Renal cortex interstitium (tissue), 11 donors: ENCODE results near the gene WDR4. TPM values are rescaled to one million over a fixed set of nuclear protein-coding genes. Genes with fewer than 3 reads are reported as not detected.
"Not testable (repeated sequence)": the region's sequence is repeated elsewhere in the genome, so short reads cannot be mapped to it uniquely, and the experiment has no call there.

ENCODE experiments used
- DNase-seq, 11 donors: peaks; one replicate each; pipeline ENCODE4 v3.0.0-alpha.2; 2013; ENCODE audit warnings: low read depth in 9 of 11, low spot score in 4 of 11; ENCODE audit errors: extremely low read depth in 1 of 11
- polyA plus RNA-seq, 3 donors: library from polyadenylated mRNA; unstranded; fragments of 120-200 nt; gene quantifications; one replicate each; pipeline ENCODE4 v1.2.1, GENCODE V29; 2013; ENCODE audit not compliant: insufficient read length in 3 of 3

The WDR4 gene
- polyA plus RNA-seq, 3 donors = 7.4 to 12.6 (median 12.4) TPM

DNA sequence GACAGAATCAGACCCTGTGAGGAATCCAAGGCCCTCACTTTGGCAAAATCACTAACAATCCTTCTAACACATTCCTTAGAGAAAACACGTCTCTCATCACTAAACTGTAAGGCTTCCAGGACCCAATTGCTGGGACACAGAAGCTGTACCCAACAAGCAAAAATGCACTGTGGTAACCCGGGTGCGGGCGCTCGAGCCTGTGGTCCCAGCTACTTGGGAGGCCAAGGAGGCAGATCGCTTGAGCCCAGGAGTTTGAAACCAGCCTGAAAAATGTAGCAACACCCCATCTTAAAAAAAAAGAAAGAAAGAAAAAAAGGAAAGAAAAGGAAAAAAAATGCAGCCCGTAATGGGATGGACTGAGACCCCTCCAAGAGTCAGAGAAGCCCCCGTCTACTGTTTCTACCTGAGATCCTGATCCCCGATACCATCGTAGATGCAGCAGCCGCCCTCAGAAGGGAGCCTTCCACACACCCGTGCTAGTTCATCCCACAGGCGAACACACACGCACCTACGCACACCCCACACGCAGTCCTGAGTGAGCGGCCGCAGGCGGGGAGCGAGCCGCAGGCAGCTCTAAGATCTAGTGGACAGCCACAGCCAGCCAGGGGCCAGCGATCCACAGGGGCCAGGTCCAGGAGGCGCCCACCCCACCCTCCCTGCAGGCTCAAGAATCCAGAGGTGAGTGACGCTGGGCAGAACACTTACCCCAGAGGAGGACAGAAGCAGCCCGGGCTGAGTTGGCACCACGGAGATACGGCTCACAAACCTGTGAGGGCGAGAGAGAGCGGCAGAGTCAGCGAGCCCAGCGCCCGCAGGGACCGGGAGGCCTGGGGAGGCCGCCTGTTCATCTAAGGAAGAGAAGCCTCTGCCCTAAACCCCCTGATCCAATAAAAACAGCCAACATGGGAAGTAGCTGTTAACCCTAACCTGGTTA, 20.1 kb downstream of the WDR4 start:
- no peak for DNase-seq

DNA sequence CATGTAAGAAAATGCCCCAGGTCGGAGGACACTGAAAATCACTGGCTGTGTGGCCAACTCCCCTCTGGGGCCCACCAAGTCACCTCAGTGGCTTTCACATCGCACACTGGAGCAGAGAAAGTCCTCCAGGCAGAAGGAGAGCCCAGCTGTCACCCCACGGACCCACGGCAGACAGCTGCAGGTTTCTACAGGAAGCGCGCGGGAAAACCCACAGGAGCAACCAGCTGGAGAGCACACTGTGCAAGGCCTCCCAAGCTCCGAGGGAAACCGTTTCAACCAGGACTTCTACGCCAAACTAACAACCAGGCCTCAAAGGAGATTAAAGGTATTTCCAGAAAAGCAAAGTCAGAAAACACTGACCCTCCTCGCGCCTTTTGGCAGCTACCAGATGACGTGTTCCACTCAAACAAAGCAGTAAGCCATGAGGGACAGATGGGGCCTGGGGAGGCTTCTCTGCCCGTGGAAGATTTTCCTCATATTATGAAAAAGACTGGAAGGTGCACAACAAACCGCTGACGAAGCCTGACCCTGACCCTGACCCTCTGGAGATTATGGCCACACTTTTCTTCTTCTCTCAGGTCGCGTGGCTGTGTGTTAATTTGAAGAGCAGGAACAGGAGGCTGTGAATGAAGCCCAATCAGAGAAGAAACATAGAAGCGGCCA, 21.0 kb downstream of the WDR4 start:
- no peak for DNase-seq

DNA sequence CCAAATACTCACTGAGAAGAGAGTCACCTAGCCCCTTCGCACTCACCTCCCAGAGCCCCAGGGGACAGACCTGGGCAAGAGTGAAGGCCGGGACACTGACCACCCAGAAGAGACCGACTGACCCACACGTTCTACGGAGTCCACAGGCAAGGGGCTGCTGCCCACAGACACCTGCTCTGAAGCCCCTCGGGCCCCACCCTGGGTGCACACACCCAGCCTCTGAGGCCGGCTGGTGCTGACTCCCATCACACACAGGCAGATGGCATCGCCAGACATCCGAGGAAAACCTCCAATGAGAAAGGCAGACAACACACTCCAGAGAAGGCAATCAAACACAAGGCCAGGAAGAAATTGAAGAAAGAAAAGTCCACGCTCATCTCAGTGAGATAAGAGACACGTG, 22.1 kb downstream of the WDR4 start:
- no peak for DNase-seq

DNA sequence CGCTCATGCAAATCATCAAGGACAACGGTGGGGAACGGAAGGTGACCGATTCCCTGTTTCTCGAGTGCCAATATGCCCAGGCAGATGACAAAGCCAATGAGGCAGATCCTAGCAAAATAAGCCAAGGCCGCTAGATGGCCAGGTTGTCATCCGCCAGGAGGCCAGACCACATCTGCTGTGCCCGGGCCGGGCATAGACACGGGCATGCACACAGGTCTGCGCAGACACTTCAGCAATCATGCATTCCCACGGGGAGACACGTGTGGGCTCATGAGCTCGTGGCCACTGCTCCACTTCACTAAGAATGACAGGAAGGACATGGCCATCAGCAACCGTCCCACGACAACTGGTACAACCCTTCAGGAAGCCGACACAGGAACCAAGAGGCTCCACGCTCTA, 23.4 kb downstream of the WDR4 start:
- no peak for DNase-seq

DNA sequence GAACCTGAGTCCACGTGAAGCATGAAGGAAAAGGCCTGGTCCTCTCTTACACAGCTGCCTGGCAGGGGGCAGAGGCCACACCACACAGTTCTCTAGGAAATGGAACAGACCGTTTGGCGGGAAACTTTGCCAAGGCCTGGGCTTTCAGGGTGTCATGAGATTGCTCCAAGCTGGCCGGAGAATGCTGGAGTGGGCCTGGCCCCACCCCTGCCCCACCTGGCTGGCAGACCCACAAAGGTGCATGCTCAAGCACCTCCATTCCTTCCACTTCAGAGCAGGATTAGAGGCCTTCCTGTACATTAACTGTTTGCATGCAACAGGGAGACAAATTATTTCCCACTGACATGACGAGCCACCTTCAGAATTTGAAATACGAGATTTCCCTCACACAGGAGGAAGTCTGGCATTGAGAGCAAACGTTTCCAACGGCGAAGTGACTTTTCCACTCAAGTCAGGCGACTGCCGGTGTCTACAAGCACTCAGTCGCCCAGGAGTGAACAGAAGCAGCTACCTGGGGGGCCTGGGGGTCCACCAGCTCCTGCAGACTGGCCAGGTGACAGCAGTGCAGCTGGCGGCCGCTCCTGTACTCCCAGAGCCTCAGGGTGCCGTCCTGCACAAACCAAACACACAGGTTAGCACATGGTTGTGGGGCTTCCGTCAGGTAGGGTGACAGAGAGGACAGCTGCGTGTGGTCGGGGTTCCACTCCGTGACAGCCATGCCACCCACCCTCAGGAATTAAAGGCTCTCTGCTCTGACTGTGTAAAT, 24.0 kb downstream of the WDR4 start:
- no peak for DNase-seq

DNA sequence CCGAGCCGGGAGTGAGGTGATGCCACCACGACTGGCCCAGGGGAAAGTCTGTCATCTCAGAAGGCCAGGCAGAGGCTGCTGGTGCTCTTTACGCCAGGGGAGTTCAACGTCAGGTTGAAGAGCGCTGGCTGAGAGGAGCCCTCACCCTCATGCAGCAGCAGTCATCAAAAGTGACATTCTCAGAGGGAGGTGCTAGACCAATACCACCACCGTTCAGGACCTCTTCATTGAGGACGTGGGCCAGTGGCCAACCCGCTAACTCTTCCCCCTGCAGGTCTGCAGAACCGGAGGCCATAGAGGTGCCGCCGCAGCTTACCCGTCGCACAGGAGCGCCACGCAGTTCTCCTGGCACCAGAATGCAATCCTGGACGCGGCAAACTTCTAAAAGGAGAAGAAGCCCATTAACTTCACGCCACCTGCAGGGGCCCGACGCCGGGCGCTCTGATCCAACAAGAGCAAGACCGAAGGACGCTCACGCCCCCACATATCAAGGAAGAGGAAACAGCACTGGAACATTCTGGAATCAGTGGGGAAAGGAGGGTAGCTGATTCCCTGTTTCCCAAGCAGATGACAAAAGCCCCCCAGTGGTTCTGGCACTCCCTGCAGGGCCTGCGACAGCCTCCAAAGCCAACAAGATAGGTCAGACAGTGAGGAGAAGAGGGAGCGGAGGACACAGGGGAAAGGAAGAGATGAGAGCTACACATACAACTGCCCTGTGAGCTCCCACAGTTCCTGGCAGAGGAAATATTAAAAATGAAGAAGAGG, 24.9 kb downstream of the WDR4 start:
- DNase-seq = no peak

DNA sequence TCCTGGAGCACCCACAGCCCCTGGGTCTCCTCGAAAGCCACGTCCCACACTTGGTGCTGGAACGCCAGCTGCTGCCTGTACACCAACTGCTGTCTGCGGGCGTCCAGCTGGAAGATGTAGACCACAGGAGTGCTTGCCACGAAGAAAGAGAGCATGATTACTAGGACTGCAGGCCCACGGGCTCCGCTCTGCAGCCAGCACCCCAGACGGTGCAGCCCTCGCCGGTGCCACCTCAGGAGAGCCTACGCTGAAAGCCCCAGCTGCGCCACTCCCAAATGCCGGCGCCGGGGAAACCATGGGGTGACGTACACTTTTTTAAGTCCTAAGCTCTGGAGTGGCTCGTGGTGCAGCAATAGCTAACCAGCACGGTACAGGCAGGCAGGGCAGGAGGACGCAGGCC, 25.7 kb downstream of the WDR4 start:
- DNase-seq = no peak

DNA sequence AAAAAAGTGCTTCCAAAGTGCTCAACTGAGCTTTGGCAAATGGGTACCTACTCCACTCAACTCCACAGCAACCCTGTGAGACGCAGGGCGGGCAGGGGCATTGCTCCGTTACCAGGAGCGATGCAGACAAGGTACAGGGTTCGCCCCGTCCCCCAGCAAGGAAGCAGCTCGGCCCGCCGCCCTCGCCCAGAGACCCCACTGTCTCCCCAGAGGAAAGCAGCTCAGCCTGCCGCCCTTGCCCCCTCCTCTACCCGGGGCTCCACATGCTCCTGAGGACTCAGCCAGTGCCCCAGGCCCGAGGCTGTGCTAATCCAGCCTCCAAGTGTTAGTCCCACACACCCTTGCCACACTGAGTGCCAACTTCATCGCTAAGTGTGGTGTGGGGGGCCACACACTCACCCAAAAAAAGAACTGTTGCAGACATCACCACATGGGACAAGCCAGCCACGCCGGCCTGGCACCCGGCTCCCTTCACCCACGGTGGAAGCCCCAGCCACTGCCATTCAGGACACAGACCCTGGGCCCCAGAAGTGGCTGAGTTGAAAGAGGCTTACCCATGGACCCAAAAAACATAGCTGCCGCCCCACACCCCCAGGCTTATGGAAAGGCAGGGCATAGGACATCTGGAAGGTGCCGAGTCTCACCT, 26.3 kb downstream of the WDR4 start:
- DNase-seq = no peak

DNA sequence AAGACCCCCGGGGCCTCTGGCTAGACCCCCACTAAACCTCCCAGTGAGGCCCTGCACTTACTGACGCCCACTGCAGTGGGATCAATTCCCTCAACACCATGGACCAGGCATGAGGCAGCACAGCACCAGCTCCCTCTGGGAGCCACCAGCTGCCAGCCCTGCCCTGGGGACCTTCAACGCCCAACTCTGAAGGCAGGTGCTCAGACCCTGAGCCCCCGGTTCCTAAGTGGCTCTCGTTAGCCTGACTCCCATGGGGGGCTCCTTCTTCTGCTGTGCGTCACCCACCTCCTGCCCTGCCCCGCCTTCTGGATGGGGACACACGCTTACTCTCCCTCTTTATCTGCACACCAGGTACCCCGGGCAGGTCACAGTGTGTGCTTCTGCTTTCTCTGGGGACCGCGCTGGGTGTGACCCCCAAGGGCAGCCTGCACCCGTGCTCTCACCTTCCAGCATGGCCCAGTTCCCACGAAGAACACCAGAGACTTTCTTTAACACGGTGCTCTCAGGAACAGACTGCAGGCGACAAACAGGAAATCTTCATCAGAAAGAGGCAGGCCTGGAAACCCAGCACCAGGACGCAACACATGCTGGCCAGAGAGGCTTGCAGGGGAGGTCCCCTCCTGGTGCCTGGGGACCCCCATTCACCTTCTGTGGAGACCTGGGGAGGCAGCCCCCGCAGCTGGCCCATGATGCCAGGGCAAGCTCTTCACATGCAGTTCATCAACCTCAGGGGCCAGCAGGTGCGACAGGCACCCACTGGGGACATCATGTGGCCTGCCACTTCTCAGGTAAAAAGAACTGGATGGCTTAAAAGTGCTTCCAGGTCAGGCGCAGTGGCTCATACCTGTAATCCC, 27.3 kb downstream of the WDR4 start:
- DNase-seq = no peak

DNA sequence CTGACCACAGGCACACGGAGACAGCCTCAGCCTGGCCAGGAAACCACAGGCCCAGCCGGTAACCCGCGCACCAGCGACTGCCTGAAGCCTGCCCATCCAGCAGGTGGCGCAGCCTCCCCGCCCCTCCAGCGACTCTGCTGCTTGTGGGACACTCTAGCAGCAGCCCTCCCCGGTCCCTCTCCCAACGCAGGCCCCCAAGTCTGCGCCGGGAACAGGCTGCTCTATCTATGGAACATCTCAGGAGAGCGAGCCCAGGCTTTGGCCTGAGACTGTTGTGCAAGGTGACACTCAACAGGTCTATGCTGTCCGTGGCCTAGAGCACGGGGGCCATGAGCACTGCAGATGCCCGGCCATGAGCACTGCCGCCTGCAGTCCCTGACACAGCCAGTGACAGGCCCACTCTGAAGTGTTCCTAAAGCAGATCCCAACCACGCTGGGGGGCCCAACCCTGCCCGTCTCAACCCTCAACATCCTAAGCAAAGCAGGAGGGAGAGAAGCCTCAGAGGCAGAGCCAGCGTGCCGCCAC, 28.4 kb downstream of the WDR4 start:
- no peak for DNase-seq

DNA sequence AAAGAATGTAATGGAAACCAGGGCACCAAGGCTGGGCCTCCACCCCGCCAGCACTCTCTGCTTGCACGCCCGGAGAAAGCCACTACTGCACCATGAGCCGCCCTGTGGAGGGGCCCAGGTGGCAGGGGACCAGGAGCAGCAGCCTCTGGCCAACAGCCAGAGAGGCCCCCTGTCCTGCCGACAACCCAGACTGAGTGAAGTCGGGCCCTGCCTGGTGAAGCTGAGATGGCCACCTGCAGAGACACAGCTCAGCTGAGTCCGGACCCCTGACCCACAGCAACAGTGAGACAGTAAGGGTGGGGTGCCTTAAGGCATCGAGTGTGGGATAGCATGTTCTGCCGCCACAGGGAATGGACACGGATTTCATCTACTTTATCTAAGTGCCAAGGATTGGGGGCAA, 28.9 kb downstream of the WDR4 start:
- DNase-seq = no peak

DNA sequence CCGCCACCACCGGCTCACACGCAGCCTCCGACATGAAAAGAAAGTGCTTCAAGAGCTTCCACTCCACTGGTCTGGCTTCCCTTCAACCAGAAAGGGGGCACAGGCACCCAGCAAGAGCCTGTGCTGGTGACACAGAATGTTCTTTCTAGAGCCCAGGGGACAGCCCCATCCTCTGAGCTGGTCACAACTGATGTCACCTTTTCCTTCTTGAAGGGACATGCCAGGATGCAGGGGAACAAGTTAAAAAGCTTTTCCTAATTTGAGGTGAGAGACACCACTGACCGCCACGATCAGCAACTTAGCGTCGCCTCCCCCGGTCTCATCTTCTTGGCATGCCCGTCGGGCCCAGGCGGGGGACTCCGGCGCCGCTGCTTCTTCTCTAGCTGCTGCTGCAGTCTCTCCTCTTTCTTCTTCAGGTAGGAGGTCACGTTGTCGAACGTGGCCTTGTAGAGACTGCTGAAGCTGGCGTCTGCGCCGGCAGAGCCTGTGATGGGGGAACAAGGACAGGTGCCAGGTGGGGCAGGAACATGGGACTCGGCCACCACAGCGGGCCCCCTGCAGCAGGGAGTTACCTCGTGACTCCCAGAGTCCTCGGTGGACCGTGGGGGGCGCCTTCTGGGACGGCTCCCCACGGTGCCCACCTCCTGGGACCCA, 29.5 kb downstream of the WDR4 start:
- no peak for DNase-seq

DNA sequence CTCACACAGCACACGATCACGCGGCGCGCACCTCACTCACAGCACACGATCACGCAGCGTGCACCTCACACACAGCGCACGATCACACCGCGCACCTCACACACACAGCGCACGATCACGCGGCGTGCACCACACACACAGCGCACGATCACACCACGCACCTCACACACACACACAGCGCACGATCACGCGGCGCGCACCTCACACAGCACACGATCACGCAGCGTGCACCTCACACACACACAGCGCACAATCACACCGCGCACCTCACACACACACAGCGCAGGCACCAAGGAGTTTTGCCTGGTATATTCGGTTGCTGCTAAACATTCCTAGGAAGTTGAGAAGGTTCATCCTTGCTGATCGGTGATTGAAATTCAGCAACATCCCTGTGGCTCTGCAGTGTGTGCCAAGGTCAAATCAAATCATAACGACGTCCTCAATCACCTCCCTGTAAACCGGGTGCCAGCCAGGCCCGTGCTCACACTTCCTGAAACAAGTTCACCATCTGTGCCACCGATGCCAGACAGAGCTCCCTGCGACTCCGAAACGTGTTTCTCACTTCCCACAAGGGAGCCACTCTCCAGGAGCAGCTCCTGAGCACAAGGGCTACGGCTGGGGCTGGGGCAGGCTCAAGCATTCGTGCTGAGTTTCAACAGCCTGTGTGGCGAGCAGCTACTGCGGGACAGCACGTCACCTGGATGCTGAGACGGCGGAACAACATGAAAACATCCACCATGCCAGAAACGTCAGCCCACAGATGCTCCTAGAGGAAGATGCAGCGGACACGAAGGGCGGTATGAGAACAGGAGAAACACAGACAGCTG, 30.2 kb downstream of the WDR4 start:
- no peak for DNase-seq

DNA sequence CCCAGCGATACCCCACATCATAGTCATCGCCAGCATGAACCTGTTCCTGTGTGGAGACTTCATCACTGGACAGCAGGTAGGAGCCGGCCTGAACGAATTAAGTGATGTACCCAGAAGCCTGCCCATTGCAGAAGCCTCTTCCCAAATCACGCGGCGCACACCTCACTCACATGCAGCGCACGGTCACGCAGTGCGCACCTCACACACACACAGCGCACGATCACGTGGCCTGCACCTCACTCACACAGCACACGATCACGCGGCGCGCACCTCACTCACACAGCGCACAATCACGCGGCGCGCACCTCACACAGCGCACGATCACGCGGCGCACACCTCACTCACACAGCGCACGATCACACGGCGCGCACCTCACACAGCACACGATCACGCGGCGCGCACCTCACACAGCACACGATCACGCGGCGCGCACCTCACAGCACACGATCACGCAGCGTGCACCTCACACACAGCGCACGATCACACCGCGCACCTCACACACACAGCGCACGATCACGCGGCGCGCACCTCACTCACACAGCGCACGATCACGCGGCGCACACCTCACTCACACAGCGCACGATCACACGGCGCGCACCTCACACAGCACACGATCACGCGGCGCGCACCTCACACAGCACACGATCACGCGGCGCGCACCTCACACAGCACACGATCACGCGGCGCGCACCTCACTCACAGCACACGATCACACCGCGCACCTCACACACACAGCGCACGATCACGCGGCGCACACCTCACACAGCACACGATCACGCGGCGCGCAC, 31.0 kb downstream of the WDR4 start:
- not testable (repeated sequence) for DNase-seq

DNA sequence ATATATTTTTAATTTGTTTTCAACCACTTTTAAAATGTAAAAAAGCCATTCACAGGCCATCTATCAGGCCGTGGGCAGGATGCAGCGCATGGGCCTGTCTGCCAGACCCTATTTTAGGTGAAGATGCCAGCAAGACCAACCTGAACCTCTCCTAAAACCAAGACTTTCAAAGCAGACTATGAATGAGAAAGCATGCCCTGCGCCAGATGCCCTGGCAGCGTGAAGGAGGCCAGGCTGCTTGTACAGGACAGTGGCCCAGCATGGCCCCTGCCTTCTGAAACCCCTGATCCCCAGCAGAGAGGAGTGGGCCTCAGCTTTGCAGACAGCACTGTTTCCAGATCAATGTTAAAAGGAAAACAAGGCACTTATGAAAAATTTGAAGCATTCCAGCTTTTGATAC, 31.6 kb downstream of the WDR4 start:
- DNase-seq = no peak
